Activated CD4-positive, alpha-beta T cell treated with anti-CD3 and anti-CD28 coated beads, Interleukin-2, amount 50 U/mL, for 24 hours (primary cell): ENCODE data around the gene ABCC9.
"Not testable (repeated sequence)": the region's sequence is repeated elsewhere in the genome, so short reads cannot be mapped to it uniquely, and the experiment has no call there.

Experiments used
- DNase-seq, 2 donors: peaks; one replicate each; pipeline ENCODE4 v3.0.0-alpha.2; 2020; ENCODE audit warnings: low read depth in 1 of 2, low spot score in 1 of 2

ABCC9 gene

GRCh38 chr12:21819236-21819635 is 122.0 kb downstream of the ABCC9 start:
- DNase-seq, result no peak

GRCh38 chr12:21818627-21819026 is 122.6 kb downstream of the ABCC9 start:
- DNase-seq, result no peak

- DNase-seq, result no peak
Observed at GRCh38 chr12:21815306-21816062, 125.7 kb downstream of the ABCC9 start.

- DNase-seq, result no peak
Observed at GRCh38 chr12:21814814-21815213, 126.4 kb downstream of the ABCC9 start.

GRCh38 chr12:21814327-21814726 is 126.9 kb downstream of the ABCC9 start:
- no peak for DNase-seq

- DNase-seq, result no peak
Observed at GRCh38 chr12:21813751-21814150, 127.5 kb downstream of the ABCC9 start.

GRCh38 chr12:21813125-21813524 is 128.1 kb downstream of the ABCC9 start:
- no peak for DNase-seq

- not testable (repeated sequence) for DNase-seq
Observed at GRCh38 chr12:21812340-21812739, 128.9 kb downstream of the ABCC9 start.

- no peak for DNase-seq
Observed at GRCh38 chr12:21809100-21809499, 132.1 kb downstream of the ABCC9 start.

GRCh38 chr12:21806255-21806654 is 135.0 kb downstream of the ABCC9 start:
- no peak for DNase-seq

GRCh38 chr12:21801522-21802288 is 139.5 kb downstream of the ABCC9 start:
- no peak for DNase-seq

- no peak for DNase-seq
Observed at GRCh38 chr12:21800011-21800410, 141.2 kb downstream of the ABCC9 start.

GRCh38 chr12:21797539-21797938 is 143.7 kb downstream of the ABCC9 start:
- no peak for DNase-seq

GRCh38 chr12:21795648-21796328 is 145.4 kb downstream of the ABCC9 start:
- no peak for DNase-seq

GRCh38 chr12:21794807-21795595 is 146.2 kb downstream of the ABCC9 start:
- not testable (repeated sequence) for DNase-seq

GRCh38 chr12:21789687-21790086 is 151.5 kb downstream of the ABCC9 start:
- not testable (repeated sequence) for DNase-seq

- no peak for DNase-seq
Observed at GRCh38 chr12:21788089-21788983, 152.9 kb downstream of the ABCC9 start.

GRCh38 chr12:21786041-21786531 is 155.1 kb downstream of the ABCC9 start:
- DNase-seq, result no peak

- not testable (repeated sequence) for DNase-seq
Observed at GRCh38 chr12:21782723-21783122, 158.5 kb downstream of the ABCC9 start.

GRCh38 chr12:21780786-21781185 is 160.4 kb downstream of the ABCC9 start:
- DNase-seq, result no peak
